ENCODE data around the gene DBF4B.

The DBF4B gene

DNA sequence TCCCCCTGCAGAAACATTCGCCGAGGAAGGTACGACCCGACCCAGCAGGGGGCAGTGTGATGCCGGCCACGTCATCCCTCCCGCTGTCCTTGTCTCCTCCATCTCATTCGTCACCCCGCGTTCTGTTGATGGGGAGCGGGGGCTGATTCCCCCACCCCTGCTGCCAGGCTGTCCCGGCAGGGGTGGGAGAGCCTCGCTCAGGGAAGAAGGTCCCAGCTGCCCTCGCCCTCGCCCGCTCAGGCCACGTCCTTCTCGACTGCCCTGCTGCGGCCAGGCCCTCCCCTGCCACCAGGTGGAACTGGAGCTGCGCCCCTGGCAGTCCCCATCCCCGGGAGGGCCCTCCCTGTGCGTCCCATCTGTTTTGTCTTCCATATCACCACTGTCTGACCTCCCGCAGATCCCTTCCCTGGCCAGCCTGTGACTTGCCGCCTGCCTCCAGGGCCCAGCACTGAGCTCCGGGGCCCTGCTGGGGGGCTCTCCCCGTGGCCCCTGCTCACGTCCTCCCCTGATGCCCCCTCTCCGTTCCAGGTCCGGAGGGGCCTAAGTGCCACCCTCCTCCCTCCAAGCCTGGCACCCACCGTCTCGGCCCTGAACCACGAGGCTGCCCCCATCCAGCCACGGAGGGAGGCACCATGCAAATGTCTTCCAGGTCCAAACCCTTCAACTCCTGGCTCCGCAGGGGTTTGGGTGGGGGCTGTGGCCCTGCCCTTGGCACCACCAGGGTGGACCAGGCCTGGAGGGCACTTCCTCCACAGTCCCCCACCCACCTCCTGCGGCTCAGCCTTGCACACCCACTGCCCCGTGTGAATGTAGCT lies 71.0 kb downstream of the DBF4B start:
- FAIRE-seq: no peak

DNA sequence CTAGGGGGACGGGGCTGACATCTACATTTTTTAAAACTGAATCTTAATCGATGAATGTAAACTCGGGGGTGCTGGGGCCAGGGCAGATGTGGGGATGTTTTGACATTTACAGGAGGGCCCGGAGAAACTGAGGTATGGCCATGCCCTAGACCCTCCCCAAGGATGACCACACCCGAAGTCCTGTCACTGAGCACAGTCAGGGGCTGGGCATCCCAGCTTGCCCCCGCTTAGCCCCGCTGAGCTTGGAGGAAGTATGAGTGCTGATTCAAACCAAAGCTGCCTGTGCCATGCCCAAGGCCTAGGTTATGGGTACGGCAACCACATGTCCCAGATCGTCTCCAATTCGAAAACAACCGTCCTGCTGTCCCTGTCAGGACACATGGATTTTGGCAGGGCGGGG lies 71.7 kb downstream of the DBF4B start:
- no peak for FAIRE-seq

DNA sequence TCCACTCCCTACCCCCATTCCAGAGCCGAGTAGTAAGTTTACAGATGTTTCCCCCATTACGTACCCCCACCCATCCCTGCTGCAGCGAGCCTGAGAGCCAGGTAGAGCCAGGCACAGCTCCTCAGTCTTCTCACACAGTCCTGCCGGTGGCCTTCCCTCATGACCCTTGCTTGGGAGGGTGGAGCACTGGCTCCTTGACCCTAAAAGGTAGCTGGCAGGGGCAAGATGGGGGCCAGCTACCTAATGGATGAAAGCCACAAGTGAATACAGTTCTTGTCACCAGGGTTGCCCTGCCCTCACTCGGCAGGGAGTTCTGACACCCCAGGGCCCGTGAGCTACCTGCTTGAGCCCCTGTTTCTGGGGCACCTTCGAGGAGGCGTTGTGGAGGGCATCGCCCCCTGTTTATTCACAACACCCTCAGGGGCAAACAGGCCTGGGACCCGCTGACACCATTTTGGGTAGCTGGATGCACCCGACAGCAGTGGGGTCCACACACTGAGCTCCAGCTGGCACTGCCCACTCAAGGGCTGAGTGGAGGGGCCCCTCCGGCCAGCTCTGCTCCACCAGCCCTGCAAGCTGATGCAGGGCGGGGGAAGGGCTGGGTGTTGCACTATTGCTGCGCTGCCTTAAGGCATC lies 72.5 kb downstream of the DBF4B start:
- FAIRE-seq: no peak

DNA sequence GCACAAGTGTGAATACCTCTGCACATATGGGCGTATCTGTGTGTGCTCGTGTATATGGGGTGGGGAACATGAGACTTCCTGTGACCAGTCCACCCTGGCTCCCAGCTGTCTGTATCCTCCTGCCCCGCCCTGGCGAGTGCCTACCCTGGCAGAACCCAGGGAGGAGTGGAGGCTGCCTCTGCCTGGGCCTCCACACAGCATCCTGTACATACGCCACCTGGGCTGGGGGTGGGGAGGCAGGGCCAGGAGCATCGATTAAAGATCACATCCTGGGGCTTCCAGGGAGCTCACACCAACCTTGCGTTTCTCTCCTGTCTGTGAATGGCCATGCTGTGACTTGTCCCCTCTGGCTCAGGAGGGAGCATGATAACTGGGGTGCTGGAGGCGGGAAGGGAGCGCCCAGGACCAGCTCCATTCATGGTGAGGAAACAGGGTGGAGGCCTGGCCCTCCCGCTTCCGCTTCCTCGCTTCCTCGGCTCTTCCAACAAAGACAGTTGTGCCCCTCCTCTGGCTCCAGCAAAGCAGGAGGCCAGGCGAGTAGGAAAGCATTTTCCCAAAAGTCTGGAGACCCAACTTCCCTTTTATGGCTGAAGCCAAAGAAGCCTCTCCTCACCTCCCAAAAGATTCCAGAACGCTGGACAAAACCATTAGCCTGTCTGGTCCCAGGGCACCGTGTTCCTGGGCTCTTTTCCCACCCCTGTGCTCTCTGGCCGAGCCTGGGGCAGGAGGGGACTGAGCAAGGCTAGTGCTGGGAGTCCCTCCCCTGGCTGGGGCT lies 73.3 kb downstream of the DBF4B start:
- no peak for FAIRE-seq

DNA sequence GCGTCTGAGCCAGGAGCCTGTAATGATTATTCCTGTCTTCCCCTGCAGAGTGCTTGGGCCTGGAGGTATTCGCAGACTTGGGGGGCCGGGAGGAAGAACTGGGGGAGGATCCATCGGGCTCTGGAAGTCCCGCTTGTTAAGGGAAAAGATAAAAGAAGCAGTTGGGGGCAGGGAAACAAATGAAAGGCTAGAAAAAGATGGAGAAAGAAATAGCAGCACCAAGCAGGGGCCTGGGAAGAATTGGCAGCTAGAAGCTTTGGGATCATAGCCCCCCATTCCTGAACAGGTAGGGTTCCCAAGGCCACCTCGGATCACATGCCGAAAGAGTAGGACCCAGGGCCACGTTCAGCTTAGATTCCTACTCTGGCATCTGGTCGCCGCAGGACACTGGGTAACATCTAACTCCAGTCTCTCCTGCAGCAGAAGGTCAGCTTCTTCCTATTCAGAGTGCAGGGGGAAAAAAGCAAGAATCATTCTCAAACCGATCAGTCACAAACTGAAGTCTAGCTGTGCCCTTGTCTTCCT lies 73.9 kb downstream of the DBF4B start:
- no peak for FAIRE-seq

DNA sequence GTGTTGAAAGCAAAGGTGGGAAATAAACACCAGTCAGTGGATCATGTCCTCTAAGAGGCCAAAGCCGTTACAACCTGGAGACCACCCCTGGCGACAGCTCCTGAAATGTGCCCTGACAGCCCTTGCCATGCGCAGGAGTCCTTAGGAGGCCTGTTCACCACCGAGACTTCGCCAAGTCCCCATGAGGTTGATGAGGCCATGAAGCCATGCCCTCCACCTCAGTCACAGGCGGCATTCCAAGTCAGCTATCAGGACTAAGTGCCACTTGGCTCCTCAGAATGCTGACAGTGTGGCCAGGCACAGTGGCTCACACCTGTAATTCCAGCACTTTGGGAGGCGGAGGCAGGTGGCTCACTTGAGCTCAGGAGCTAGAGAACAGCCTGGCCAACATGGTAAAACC lies 77.5 kb downstream of the DBF4B start:
- no peak for FAIRE-seq

DNA sequence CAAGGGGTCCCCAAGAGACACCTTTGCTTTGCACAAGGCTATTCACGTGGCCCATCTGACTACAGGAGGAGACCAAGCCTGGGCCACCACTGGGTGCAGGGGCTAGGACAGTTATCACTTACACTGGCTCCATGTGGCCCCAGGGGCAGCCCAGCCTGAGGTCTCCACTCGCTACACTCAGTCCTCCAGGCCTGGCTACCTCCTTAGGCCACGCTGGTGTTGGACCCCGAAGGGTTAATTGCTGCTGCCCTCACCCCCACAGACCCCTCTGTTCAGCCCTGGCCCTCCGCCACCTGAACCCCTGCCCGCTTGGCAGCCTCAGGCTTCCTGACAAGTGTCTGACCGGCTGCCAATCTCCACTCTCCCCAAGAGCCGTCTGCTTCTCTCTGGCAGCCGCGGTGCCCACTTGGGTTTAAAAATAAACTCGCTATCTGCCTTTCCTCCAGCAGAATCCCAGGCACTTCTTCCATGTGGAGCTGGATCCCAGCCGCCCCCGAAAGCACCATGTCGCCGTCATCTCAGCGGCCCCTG lies 78.2 kb downstream of the DBF4B start:
- no peak for FAIRE-seq

DNA sequence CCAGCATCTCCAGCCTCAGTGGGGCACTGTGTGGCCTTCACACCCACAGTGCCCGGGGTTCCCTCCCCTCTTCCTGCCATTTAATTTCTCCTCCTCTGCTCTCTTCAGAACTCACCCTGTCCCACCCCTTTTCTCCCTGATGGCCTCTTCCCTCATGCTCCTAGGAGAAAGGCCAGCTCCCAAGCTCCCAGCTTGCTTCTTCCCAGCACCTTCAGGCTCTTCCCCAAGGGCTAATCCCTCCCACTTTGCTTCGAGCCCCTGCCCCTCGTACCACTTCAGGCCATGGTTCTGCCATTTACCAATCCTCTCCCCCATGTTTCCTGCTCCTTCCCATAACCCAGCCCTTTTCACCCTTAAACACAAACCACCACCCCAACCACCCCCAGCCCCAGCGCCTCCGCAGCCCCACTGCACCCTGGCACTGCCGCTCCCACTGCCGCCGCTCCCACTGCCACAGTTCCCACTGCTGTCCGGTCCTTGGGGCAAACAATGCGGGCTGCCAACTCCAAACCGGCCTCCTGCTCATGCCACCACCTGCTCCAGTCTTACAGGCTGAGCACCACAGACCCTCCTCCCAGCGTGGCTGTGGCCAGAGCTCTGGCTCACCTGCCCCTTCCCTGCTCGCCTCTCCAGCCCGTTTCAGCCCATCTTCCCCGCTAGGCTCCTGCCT lies 78.9 kb downstream of the DBF4B start:
- no peak for FAIRE-seq

DNA sequence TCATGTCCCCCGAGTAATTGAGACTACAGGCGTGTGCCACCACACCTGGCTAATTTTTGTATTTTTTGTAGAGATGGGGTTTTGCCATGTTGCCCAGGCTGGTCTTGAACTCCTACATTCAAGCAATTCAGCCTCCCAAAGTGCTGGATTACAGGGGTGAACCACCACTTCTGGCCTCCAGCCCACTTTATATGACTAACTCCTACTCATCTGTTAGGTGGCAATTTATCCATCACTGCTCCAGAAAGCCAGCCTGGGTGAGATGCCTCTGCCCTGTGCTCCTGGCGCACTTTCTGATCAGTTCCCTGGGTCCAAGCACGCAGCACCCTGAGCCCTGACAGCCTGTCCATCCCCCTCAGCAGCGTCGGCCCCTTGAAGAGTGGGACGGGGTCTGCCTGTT lies 79.7 kb downstream of the DBF4B start:
- no peak for FAIRE-seq

DNA sequence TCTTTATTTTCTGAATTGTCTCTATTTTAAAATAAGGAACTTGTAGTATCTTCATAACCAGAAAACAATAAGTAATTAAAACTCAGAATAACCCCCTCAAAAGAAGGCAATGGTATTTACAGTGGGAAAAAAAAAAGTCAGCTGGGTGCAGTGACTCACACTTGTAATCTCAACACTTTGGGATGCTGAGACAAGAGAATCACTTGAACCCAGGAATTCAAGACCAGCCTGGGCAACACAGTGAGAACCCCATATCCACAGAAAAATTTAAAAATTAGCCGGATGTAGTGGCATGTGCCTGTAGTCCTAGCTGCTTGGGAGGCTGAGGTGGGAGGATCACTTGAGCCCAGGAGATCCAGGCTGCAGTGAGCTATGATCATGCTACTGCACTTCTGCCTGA lies 83.8 kb downstream of the DBF4B start:
- no peak for FAIRE-seq

DNA sequence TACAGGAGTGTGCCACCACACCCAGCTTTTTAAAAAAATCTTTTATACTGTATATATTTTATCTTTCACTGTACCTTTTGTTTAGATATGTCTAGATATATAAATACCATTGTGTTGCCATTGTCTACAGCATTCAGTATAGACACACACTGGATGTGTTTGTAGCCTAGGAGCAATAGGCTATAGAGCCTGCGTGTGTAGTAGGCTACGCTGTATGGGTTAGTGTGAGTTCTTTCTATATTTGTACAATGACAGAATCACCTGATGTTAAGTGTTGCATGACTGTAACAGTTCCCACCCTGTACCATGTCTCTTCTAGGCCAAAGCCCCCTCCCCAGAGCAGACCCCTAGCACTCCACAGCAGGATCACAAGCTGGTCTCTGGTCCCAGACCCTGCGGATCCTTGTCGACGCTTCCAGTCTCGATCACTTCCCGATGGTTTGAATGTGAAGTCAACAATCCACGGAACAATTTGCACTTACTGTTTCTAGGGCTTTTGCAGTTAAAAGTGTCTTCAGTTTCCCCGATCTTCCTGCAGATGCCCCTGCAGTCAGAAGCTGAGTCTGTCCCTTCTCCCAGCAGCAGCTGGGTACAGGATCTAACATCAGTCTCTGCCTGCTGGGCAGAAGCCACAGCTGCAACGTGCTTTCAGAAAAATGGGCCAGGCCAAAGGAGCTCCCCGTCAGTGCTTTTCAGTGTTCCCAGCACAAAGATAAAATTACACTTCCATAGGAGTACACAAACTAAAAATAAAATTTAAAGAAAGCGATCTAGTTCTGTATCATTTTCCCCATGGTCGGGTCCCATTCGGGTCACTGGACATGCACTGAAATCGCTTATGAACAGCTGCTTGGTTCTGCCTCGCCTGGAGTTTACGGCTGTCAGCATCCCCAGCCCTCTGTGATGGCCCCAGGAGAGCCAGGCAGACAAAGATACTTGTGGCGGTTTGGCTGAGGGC lies 85.7 kb downstream of the DBF4B start:
- no peak for FAIRE-seq

DNA sequence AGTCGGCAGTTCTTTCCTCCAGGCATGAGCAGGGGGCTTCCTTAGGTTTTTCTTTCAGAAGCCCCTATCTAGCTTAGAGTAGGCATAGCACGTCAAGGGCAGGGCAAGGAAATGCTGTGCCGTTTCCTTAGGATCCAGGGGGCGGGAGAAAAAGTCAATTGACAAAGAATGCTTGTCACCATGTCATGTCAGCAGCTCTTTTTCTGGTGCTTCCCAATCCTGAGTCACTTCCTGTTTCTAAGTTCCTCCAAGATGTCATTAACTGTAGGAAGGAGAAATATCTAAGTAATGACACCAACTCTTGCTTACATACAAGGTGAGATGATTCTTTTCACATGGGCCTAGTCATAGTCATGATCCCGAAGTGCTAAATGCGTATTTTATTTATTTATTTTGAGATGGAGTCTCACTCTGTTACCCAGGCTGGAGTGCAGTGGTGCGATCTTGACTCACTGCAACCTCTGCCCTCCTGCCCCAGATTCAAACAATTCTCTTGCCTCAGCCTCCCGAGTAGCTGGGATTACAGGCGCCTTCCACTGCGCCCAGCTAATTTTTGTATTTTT lies 86.5 kb downstream of the DBF4B start:
- no peak for FAIRE-seq

DNA sequence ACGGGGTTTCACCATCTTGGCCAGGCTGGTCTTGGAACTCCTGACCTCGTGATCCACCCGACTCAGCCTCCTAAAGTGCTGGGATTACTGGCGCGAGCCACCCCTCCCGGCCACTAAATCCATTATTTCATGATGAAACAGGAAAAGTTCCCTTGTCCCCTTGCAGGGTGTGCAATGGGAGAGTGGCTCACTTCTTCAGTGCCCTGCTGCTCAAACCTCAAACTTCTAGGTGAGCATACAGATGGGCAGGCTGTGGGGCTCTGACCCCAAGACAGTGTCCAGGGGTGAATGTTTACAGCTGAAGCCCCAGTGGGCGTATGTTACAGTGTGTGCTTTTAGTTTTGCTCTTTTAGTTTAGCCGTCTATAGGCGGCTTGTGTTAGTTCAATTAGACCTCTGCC lies 87.0 kb downstream of the DBF4B start:
- no peak for FAIRE-seq

DNA sequence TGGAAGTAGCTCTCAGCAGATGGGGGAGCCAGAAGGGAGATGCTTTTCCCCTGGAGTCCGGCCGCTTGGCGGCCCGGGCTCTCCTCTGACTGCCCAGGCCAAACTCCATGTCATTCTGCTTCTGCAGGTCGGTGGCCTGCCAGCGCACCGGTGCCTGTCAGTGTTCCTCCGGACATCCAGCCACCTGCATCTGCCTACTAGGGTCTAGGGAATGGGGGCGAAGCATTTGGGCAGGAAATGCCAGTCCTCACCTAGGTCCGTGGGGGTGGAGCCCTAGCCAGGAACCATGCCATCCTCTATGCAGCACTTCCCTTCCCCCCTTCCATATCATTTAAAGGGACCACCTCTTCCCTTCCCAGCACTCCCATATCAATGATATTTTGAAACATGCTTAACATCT lies 87.5 kb downstream of the DBF4B start:
- no peak for FAIRE-seq

DNA sequence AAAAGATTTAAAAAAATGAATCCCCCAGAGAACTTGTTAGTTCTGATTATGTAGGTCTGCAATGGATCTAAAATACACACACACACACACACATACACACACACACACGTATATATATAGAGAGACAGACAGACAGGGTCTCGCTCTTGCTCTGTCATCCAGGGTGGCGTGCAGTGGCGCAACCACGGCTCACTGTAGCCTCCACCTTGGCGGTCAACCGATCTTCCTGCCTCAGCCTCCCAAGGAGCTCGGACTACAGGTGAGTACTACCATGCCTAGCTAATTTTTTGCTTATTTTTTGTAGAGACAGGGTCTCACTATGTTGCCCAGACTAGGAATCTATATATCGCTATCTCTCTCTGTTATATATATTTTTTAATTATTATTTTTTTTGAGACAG lies 88.3 kb downstream of the DBF4B start:
- no peak for FAIRE-seq

DNA sequence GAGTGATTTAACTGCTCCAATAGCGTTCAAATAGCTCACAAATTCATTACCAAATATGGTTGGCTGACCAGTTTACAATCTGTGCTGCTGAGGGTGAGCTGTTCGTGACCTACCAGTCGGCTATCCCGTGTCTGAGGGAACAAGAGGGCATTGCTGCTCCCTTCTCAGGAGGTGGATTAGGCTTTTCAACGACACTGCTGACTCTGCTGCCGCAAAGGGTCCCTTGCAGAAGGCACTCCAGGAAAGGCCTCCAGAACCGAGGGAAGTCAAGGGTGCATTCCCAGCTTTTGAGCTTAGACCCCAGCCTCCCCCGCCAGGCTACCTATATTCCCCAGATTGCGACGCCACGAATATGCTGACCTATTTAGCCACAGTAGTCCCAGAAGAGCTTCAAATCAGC lies 89.3 kb downstream of the DBF4B start:
- no peak for FAIRE-seq

DNA sequence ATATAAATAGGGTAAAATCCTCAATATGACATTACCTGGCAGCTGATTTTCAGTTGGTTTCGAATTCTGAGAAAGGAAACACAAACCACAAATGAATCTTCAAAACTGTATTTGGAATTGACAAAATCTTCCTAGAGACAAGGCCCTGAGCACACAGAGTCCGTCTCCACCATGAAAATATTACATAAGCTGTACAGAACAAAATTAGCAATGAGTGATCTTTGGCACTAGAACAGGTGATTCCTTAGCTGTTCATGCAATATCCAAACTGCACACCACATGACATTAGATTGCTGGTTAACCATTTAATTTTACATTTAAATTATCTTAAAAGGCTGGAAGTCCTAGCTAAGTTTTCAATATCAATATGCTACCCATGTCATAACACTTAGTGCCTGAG lies 89.9 kb downstream of the DBF4B start:
- FAIRE-seq: no peak

Measured in A204.1 (cell line).